ENCODE data around the gene CDX1. TPM values are rescaled to one million over a fixed set of nuclear protein-coding genes. Genes with fewer than 3 reads are reported as not detected.

Gene CDX1
- total and polyA plus RNA-seq, 12 donors = 0.11 to 0.32 (median 0.23) TPM; not detected in 7

DNA sequence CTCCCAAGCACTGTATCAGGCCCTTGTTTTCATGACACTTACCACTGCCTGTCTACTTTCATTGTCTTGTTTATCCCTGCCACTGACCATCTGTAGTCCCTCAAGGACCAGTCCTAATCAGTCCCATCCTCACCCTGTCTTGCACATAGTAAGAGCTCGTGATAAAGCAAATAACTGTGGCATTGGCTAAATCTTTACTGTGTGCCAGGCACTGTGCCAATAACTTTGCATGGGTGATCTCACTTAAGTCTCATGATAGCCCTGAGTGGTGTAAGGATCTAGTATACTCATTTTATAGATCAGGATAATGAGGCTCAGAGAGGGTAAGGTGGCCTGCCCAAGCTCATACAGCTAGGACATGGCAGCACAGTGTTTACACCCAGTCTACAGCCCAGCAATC is 5.6 kb downstream of the CDX1 start:
- intact Hi-C loops (cut with DNase I) = no loop called here
- no peak for DNase-seq
- H3K27me3 ChIP-seq = peaks cover 7% of the 10 kb centered on the region
- H3K36me3 ChIP-seq (replicated peaks in 1 of 2) = no peaks in the 10 kb centered on the region
- H3K9me3 ChIP-seq (replicated peaks in 1 of 3) = no peaks in the 10 kb centered on the region
- no peaks in the 10 kb centered on the region for H3K4me1 ChIP-seq (replicated peaks in 1 of 2)
- no peak for TF ChIP-seq POLR2A (IDR thresholded peaks at IDR 0.05)
- no peak for TF ChIP-seq CTCF (IDR thresholded peaks at IDR 0.05)
- no peak overlapping the region for H3K4me3 ChIP-seq
- H3K27ac ChIP-seq = no peak overlapping the region
- 69 to 81% (median 74%) methylated on average over 1 of the region's 1 CpG for WGBS, 4 donors

DNA sequence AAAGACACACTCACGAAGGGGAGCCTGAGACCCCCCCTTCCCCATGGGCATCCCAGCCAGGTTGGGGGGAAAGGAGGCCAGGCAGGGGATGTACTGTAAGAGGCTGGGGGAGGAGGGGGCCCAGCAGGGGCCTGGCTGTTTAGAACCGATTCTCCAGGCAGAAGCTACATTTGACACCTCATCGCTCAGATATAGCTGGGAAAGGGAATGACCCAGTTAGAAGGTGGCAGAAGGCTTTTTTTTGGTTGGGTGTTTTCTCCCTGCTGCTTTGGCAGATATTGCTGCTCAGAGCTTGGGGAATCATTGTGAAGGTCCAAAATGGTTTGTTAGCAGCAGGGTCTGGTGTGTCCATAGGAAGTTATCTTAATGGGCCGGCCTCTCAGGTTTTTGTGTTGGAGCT is 6.0 kb downstream of the CDX1 start:
- TF ChIP-seq POLR2A (IDR thresholded peaks at IDR 0.05) (no peak), CTCF (IDR thresholded peaks at IDR 0.05) (no peak)
- Histone ChIP-seq H3K4me3 (no peak overlapping the region), H3K9me3 (replicated peaks in 1 of 3) (no peaks in the 10 kb centered on the region), H3K27me3 (peaks cover 3% of the 10 kb centered on the region), H3K4me1 (replicated peaks in 1 of 2) (no peaks in the 10 kb centered on the region), H3K27ac (no peak overlapping the region), H3K36me3 (replicated peaks in 1 of 2) (no peaks in the 10 kb centered on the region)
- intact Hi-C loops (cut with DNase I) = no loop called here
- WGBS, 4 donors = 84 to 97% (median 94%) methylated on average over 4 of the region's 4 CpGs
- no peak for DNase-seq

- TF ChIP-seq POLR2A (IDR thresholded peaks at IDR 0.05) (no peak), CTCF (IDR thresholded peaks at IDR 0.05) (no peak)
- H3K4me1 ChIP-seq (replicated peaks in 1 of 2) = no peaks in the 10 kb centered on the region
- no peaks in the 10 kb centered on the region for H3K9me3 ChIP-seq (replicated peaks in 1 of 3)
- no peaks in the 10 kb centered on the region for H3K36me3 ChIP-seq (replicated peaks in 1 of 2)
- DNase-seq = no peak
- no peaks in the 10 kb centered on the region for H3K27me3 ChIP-seq
- no peak overlapping the region for H3K27ac ChIP-seq
- 87 to 98% (median 93%) methylated on average over 3 of the region's 3 CpGs for WGBS, 4 donors
- intact Hi-C loops (cut with DNase I) = no loop called here
- no peak overlapping the region for H3K4me3 ChIP-seq
These were observed 6.6 kb downstream of the CDX1 start for GRCh38 chr5:150173161-150173560.

GRCh38 chr5:150174285-150174684 is 7.7 kb downstream of the CDX1 start:
- Histone ChIP-seq H3K27me3 (no peaks in the 10 kb centered on the region), H3K27ac (no peak overlapping the region), H3K36me3 (replicated peaks in 1 of 2) (no peaks in the 10 kb centered on the region), H3K4me3 (no peak overlapping the region), H3K9me3 (replicated peaks in 1 of 3) (no peaks in the 10 kb centered on the region), H3K4me1 (replicated peaks in 1 of 2) (no peaks in the 10 kb centered on the region)
- no peak for TF ChIP-seq CTCF (IDR thresholded peaks at IDR 0.05)
- no peak for TF ChIP-seq POLR2A (IDR thresholded peaks at IDR 0.05)
- WGBS, 4 donors = 89 to 94% (median 92%) methylated on average over 4 to 6 of the region's 6 CpGs
- DNase-seq = no peak
- intact Hi-C loops (cut with DNase I) = no loop called here

Data from adrenal gland (tissue), 12 donors.